Mesendoderm (in vitro differentiated cells): Measurements from ENCODE around the gene COA3. TPM values are rescaled to one million over a fixed set of nuclear protein-coding genes. Genes with fewer than 3 reads are reported as not detected.

Experiments
- DNase-seq: peaks from one replicate; pipeline ENCODE4 v3.0.0; 2013
- H2AK5ac ChIP-seq: 2 replicates; pipeline ENCODE4 v1.6.1; 2013; ENCODE audit warnings: low read length, inconsistent platforms
- H2BK120ac ChIP-seq: 2 replicates; pipeline ENCODE4 v1.6.1; 2013; ENCODE audit warnings: low read depth, mild to moderate bottlenecking, low read length, moderate library complexity, mixed read lengths
- H2BK15ac ChIP-seq: replicated peaks from 2 replicates; pipeline ENCODE4 v1.6.1; 2013; ENCODE audit warnings: low read depth, mild to moderate bottlenecking, moderate library complexity
- H2BK5ac ChIP-seq: 2 replicates; pipeline ENCODE4 v1.6.1; 2013; ENCODE audit warnings: low read length, inconsistent platforms
- H3K18ac ChIP-seq: 2 replicates; pipeline ENCODE4 v1.6.1; 2013; ENCODE audit warnings: mild to moderate bottlenecking, low read length, mixed read lengths
- H3K23ac ChIP-seq: one replicate; pipeline ENCODE4 v1.6.1; 2013; ENCODE audit warnings: low read length
- H3K27ac ChIP-seq: 2 replicates; pipeline ENCODE4 v1.5.1; 2013; ENCODE audit warnings: low read depth, mild to moderate bottlenecking, inconsistent platforms, low read length, moderate library complexity
- H3K27me3 ChIP-seq: 2 replicates; pipeline ENCODE4 v1.6.1; 2013; ENCODE audit warnings: low read length, control low read depth, mild to moderate bottlenecking, inconsistent platforms; ENCODE audit not compliant: insufficient read depth, poor library complexity
- H3K36me3 ChIP-seq: 2 replicates; pipeline ENCODE4 v1.6.1; 2013; ENCODE audit warnings: low read length, inconsistent platforms; ENCODE audit not compliant: control insufficient read depth, insufficient read depth
- H3K4ac ChIP-seq: one replicate; pipeline ENCODE4 v1.6.1; 2013; ENCODE audit warnings: low read depth, mild to moderate bottlenecking, low read length, moderate library complexity
- H3K4me1 ChIP-seq: 2 replicates; pipeline ENCODE4 v1.6.1; 2013; ENCODE audit warnings: low read depth, low read length, inconsistent platforms; ENCODE audit not compliant: control insufficient read depth
- H3K4me2 ChIP-seq: 2 replicates; pipeline ENCODE4 v1.6.1; 2013; ENCODE audit warnings: low read length
- H3K4me3 ChIP-seq: 2 replicates; pipeline ENCODE4 v1.5.1; 2013; ENCODE audit warnings: mild to moderate bottlenecking, low read length
- H3K56ac ChIP-seq: one replicate; pipeline ENCODE4 v1.6.1; 2013; ENCODE audit warnings: low read length
- H3K79me1 ChIP-seq: 2 replicates; pipeline ENCODE4 v1.6.1; 2013; ENCODE audit warnings: low read length, inconsistent platforms
- H3K79me2 ChIP-seq: 2 replicates; pipeline ENCODE4 v1.6.1; 2013; ENCODE audit warnings: mild to moderate bottlenecking, low read length; ENCODE audit not compliant: control insufficient read depth, insufficient read depth
- H3K9ac ChIP-seq: 2 replicates; pipeline ENCODE4 v1.6.1; 2013; ENCODE audit warnings: low read length, inconsistent platforms
- H4K5ac ChIP-seq: one replicate; pipeline ENCODE4 v1.6.1; 2013; ENCODE audit warnings: low read length
- H4K8ac ChIP-seq: one replicate; pipeline ENCODE4 v1.6.1; 2013; ENCODE audit warnings: low read depth, mild to moderate bottlenecking, control low read depth, low read length, moderate library complexity
- WGBS: extraction: QIAGEN DNeasy Blood & Tissue Kit; methylation state at CpG from one replicate; pipeline ENCODE4 v1.1.7; 2013; ENCODE audit warnings: low lambda C conversion rate, missing lambda C conversion rate; ENCODE audit not compliant: insufficient coverage; ENCODE audit errors: extremely low coverage; 5-methylcytosine and 5-hydroxymethylcytosine counted together
- polyA plus RNA-seq, 2 experiments: library from polyadenylated mRNA; stranded (reverse); fragments of 200-250 nt; gene quantifications; one replicate each; pipeline ENCODE4 v1.2.3, GENCODE V29; 2013

Gene COA3, protein sequence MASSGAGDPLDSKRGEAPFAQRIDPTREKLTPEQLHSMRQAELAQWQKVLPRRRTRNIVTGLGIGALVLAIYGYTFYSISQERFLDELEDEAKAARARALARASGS
- 90.6 TPM for polyA plus RNA-seq (2013, experiment 1 of 2)
- polyA plus RNA-seq (2013, experiment 2 of 2), result 88.1 TPM

DNA sequence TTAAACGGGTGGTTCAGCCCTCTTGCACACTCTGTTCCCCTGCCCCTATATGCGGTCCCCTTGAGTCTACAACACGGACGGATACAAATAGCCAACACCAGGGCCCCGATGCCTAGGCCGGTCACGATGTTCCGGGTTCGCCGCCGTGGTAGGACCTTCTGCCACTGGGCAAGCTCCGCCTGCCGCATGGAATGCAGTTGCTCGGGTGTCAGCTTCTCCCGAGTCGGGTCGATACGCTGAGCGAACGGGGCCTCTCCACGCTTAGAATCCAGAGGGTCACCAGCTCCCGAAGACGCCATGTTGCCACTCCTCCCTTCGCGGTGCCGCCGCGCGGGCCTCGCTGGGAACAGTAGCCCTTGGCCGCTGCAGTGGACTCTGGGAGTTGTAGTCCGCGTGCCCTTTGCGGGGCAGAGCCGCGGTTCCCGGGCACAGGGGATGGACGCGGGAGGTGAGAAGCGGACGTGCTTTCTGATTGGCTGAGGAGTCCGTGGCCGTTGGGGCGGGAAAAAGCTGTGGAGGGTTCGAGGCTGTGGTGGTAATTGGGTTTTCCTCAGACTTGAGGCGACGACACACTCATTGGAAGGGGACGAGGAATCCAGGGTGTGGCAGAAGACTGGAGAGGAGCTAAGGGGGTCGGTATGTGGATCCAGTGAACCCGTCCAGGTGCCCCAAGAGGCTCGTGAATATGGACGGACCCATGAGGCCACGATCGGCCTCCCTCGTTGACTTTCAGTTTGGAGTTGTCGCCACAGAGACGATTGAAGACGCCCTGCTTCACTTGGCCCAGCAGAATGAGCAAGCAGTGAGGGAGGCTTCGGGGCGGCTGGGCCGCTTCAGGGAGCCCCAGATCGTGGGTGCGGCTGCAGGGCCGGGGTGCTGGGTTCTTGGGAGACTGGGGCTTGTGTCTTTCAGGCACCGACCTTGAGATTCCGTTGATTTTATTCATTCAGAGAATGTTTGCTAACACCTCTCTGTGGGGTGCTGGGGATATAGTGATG lies at the start of gene COA3, which contains the start of gene CNTD1:
COA3 (minus strand) TSS at position 322 of the 998 bp plus-strand sequence; CDS start at position 299, 23 bp downstream.
CNTD1 (plus strand) TSS at position 479 of the 998 bp plus-strand sequence; CDS start at position 686, 207 bp downstream.
- H2AK5ac ChIP-seq, result no peak within 1 kb of the TSS
- peak within 1 kb of the TSS; percentile 73 for H3K4me3 ChIP-seq
- no peak within 1 kb of the TSS for H3K4ac ChIP-seq
- DNase-seq, result peak; percentile 94
- no peaks in the 10 kb centered on the region for H3K79me2 ChIP-seq
- no peaks in the 10 kb centered on the region for H3K36me3 ChIP-seq
- no peak within 1 kb of the TSS for H3K27ac ChIP-seq
- no peak within 1 kb of the TSS for H2BK5ac ChIP-seq
- no CpG with 5 or more reads among the region's 66 CpGs for WGBS
- H3K4me1 ChIP-seq, result peaks cover 6% of the 10 kb centered on the region
- H3K4me2 ChIP-seq, result peak within 1 kb of the TSS; percentile 67
- no peak within 1 kb of the TSS for H4K8ac ChIP-seq
- no peak within 1 kb of the TSS for H3K18ac ChIP-seq
- H2BK120ac ChIP-seq, result no peak within 1 kb of the TSS
- H3K9ac ChIP-seq, result peak within 1 kb of the TSS; percentile 94
- H3K27me3 ChIP-seq, result no peaks in the 10 kb centered on the region
- peaks cover 7% of the 10 kb centered on the region for H3K79me1 ChIP-seq
- H3K56ac ChIP-seq, result peak within 1 kb of the TSS; percentile 97
- H3K23ac ChIP-seq, result no peak within 1 kb of the TSS
- no peak within 1 kb of the TSS for H2BK15ac ChIP-seq
- H4K5ac ChIP-seq, result no peak within 1 kb of the TSS

GRCh38 chr17:42848093-42848492 lies 49.6 kb upstream of the COA3 start:
- Histone ChIP-seq H3K79me1 (peaks cover 2% of the 10 kb centered on the region), H2BK5ac (no peak overlapping the region), H3K23ac (no peak overlapping the region), H2AK5ac (no peak overlapping the region), H2BK120ac (no peak overlapping the region), H3K4me1 (no peaks in the 10 kb centered on the region), H3K18ac (no peak overlapping the region), H3K9ac (no peak overlapping the region), H3K4me3 (no peak overlapping the region), H3K27me3 (no peaks in the 10 kb centered on the region), H4K8ac (no peak overlapping the region), H3K56ac (no peak overlapping the region), H3K79me2 (no peaks in the 10 kb centered on the region), H3K27ac (no peak overlapping the region), H3K4me2 (no peak overlapping the region), H3K36me3 (peaks cover 10% of the 10 kb centered on the region), H2BK15ac (no peak overlapping the region), H4K5ac (no peak overlapping the region), H3K4ac (no peak overlapping the region)
- no CpG with 5 or more reads among the region's 3 CpGs for WGBS
- DNase-seq, result no peak

DNA sequence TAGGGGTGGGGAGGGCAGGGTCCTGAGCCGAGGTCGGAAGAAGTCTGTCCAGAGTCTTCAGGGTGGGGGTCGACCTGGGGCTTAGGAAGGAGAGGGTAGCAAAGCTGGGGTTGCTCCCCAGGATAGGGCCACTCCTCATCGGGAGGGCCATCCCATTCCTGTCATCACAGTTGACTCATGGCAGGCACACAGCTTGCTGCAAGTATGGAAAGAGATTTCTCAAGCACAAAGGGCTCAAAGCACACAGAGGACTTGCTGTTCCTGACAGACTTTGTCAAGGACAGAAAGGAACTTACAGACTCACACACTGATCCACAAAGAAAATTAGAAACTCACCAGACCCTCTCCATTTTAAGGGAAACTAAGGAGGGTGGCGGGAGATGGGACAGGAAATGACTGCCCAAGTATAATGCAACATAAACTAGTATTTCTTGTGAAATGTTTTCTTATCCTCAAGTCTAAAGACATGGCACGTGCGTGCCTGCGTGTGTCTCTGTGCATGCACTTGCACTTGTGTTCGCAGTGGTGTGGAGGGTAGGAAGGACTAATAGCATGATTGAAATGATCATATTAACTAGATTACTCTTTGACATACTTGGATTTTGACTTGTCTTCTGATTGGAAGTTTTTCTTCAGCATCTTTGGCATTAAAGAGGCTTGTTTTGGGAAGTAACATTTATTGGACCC lies 48.2 kb upstream of the COA3 start:
- no peak overlapping the region for H4K8ac ChIP-seq
- no peak overlapping the region for H3K4me3 ChIP-seq
- no peak overlapping the region for H3K27ac ChIP-seq
- H3K18ac ChIP-seq, result no peak overlapping the region
- no peak for DNase-seq
- H4K5ac ChIP-seq, result no peak overlapping the region
- H3K79me1 ChIP-seq, result peaks cover 2% of the 10 kb centered on the region
- no peak overlapping the region for H3K4me2 ChIP-seq
- H2BK5ac ChIP-seq, result no peak overlapping the region
- no peak overlapping the region for H3K23ac ChIP-seq
- no peak overlapping the region for H2BK120ac ChIP-seq
- no peak overlapping the region for H2BK15ac ChIP-seq
- no peak overlapping the region for H3K9ac ChIP-seq
- no CpG with 5 or more reads among the region's 9 CpGs for WGBS
- no peak overlapping the region for H2AK5ac ChIP-seq
- H3K4me1 ChIP-seq, result no peaks in the 10 kb centered on the region
- no peaks in the 10 kb centered on the region for H3K79me2 ChIP-seq
- peaks cover 18% of the 10 kb centered on the region for H3K36me3 ChIP-seq
- no peak overlapping the region for H3K4ac ChIP-seq
- H3K27me3 ChIP-seq, result no peaks in the 10 kb centered on the region
- no peak overlapping the region for H3K56ac ChIP-seq

DNA sequence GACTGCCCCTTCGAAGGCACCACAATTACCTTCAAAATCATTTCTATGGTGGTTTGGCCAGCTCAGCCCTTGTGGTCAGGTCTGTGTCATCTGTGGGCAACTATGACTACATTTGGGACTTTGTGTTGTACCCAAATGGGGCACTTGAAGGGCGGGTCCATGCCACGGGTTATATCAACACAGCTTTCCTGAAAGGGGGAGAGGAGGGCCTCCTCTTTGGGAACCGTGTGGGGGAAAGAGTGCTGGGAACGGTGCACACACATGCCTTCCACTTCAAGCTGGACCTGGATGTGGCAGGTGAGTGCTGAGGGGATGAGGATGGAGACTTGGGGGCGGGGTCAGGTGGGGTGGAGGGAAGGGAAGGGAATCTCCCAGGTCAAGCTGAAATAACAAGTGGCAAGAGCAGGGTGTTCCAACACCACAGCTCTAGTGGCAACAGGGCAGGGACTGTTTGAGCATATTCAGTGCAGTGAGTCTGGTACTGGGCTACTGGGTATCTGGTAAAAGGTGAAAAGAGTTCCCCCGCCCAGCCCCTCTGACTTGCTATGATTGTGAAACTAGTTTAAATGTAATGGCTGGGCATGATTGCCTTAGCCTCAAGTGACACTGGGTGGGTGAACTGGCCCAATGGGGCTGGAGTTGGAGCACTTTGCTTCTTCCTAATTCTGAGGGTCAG lies 47.6 kb upstream of the COA3 start:
- Histone ChIP-seq H3K4ac (no peak overlapping the region), H3K4me2 (no peak overlapping the region), H3K9ac (no peak overlapping the region), H3K36me3 (peaks cover 21% of the 10 kb centered on the region), H2BK15ac (no peak overlapping the region), H2BK5ac (no peak overlapping the region), H2AK5ac (no peak overlapping the region), H3K23ac (no peak overlapping the region), H4K5ac (no peak overlapping the region), H3K56ac (no peak overlapping the region), H3K18ac (no peak overlapping the region), H2BK120ac (no peak overlapping the region), H4K8ac (no peak overlapping the region), H3K27me3 (no peaks in the 10 kb centered on the region), H3K79me2 (no peaks in the 10 kb centered on the region), H3K27ac (no peak overlapping the region), H3K79me1 (peaks cover 2% of the 10 kb centered on the region), H3K4me3 (no peak overlapping the region), H3K4me1 (no peaks in the 10 kb centered on the region)
- no peak for DNase-seq
- WGBS, result no CpG with 5 or more reads among the region's 7 CpGs

GRCh38 chr17:42845556-42845917 lies 47.0 kb upstream of the COA3 start:
- H2BK15ac ChIP-seq, result no peak overlapping the region
- no peak overlapping the region for H2BK120ac ChIP-seq
- no peak overlapping the region for H3K4me2 ChIP-seq
- H2AK5ac ChIP-seq, result no peak overlapping the region
- WGBS, result no CpG with 5 or more reads among the region's 12 CpGs
- H3K4ac ChIP-seq, result no peak overlapping the region
- H3K23ac ChIP-seq, result no peak overlapping the region
- H3K27ac ChIP-seq, result no peak overlapping the region
- no peak overlapping the region for H3K4me3 ChIP-seq
- no peak overlapping the region for H4K5ac ChIP-seq
- H4K8ac ChIP-seq, result no peak overlapping the region
- no peak overlapping the region for H3K9ac ChIP-seq
- H3K27me3 ChIP-seq, result no peaks in the 10 kb centered on the region
- no peak overlapping the region for H3K18ac ChIP-seq
- no peaks in the 10 kb centered on the region for H3K79me2 ChIP-seq
- H3K36me3 ChIP-seq, result peaks cover 21% of the 10 kb centered on the region
- no peak for DNase-seq
- no peak overlapping the region for H3K56ac ChIP-seq
- no peaks in the 10 kb centered on the region for H3K4me1 ChIP-seq
- H3K79me1 ChIP-seq, result peaks cover 2% of the 10 kb centered on the region
- no peak overlapping the region for H2BK5ac ChIP-seq
